NCI-H2171 treated with DMSO at 0.1 percent for 48 hours (cell line): ENCODE results near the gene NPIPB4.
"Not testable (repeated sequence)": the region's sequence is repeated elsewhere in the genome, so short reads cannot be mapped to it uniquely, and the experiment has no call there.

Source experiments
- DNase-seq: peaks from one replicate; lab custom pipeline; 2025; lab: John Stamatoyannopoulos, UW

NPIPB4 gene

GRCh38 chr16:21857656-21858055 lies at the start of gene NPIPB4:
NPIPB4 (minus strand) TSS chr16:21857756; CDS start chr16:21857378, 378 bp downstream.
- DNase-seq: not testable (repeated sequence)

GRCh38 chr16:21898998-21899397 lies 41.4 kb upstream of the NPIPB4 start:
- not testable (repeated sequence) for DNase-seq

GRCh38 chr16:21881988-21882387 lies 24.4 kb upstream of the NPIPB4 start:
- DNase-seq: not testable (repeated sequence)

- DNase-seq: not testable (repeated sequence)
Measured at GRCh38 chr16:21837186-21837585, 20.4 kb downstream of the NPIPB4 start.

GRCh38 chr16:21836334-21836733 lies 21.2 kb downstream of the NPIPB4 start:
- not testable (repeated sequence) for DNase-seq

- not testable (repeated sequence) for DNase-seq
Measured at GRCh38 chr16:21835747-21836146, 21.8 kb downstream of the NPIPB4 start.

- not testable (repeated sequence) for DNase-seq
Measured at GRCh38 chr16:21834211-21834610, 23.3 kb downstream of the NPIPB4 start.

GRCh38 chr16:21829929-21830328 lies 27.6 kb downstream of the NPIPB4 start:
- not testable (repeated sequence) for DNase-seq

- DNase-seq: not testable (repeated sequence)
Measured at GRCh38 chr16:21826067-21826706, 31.4 kb downstream of the NPIPB4 start.

GRCh38 chr16:21825526-21825925 lies 32.0 kb downstream of the NPIPB4 start:
- DNase-seq: not testable (repeated sequence)

GRCh38 chr16:21823258-21823657 lies 34.3 kb downstream of the NPIPB4 start:
- not testable (repeated sequence) for DNase-seq

- DNase-seq: not testable (repeated sequence)
Measured at GRCh38 chr16:21820908-21821465, 36.6 kb downstream of the NPIPB4 start.

GRCh38 chr16:21820028-21820907 lies 37.3 kb downstream of the NPIPB4 start:
- DNase-seq: peak; percentile 86

- DNase-seq: not testable (repeated sequence)
Measured at GRCh38 chr16:21819617-21820016, 37.9 kb downstream of the NPIPB4 start.

GRCh38 chr16:21817012-21817411 lies 40.5 kb downstream of the NPIPB4 start:
- DNase-seq: not testable (repeated sequence)

- not testable (repeated sequence) for DNase-seq
Measured at GRCh38 chr16:21815694-21816093, 41.9 kb downstream of the NPIPB4 start.

GRCh38 chr16:21802375-21802663 lies 55.2 kb downstream of the NPIPB4 start:
- not testable (repeated sequence) for DNase-seq

GRCh38 chr16:21801538-21802374 lies 55.8 kb downstream of the NPIPB4 start:
- DNase-seq: peak; percentile 18

GRCh38 chr16:21798601-21799000 lies 59.0 kb downstream of the NPIPB4 start:
- DNase-seq: not testable (repeated sequence)

GRCh38 chr16:21793310-21793709 lies 64.2 kb downstream of the NPIPB4 start:
- DNase-seq: not testable (repeated sequence)

- not testable (repeated sequence) for DNase-seq
Measured at GRCh38 chr16:21790506-21790905, 67.0 kb downstream of the NPIPB4 start.
